HG03108 (cell line): ENCODE data around the gene NUDCD2.
A peak's percentile ranks its signal among the peaks of the same experiment; 100 is the strongest.
"Not testable (repeated sequence)": the region's sequence is repeated elsewhere in the genome, so short reads cannot be mapped to it uniquely, and the experiment has no call there.

Experiments used
- ATAC-seq: cut with Tn5 transposase; IDR thresholded peaks from one replicate; pipeline ENCODE4 v1.9.1; 2021; ENCODE audit warnings: moderate library complexity; ENCODE audit not compliant: unreplicated experiment

The NUDCD2 gene

GRCh38 chr5:163433271-163433670 lies 26.6 kb downstream of the NUDCD2 start:
- no peak for ATAC-seq

- no peak for ATAC-seq
Observed at GRCh38 chr5:163432544-163432943, 27.4 kb downstream of the NUDCD2 start.

GRCh38 chr5:163426128-163426527 lies 33.8 kb downstream of the NUDCD2 start:
- not testable (repeated sequence) for ATAC-seq

- no peak for ATAC-seq
Observed at GRCh38 chr5:163424836-163425235, 35.1 kb downstream of the NUDCD2 start.

- ATAC-seq, result not testable (repeated sequence)
Observed at GRCh38 chr5:163415673-163416072, 44.2 kb downstream of the NUDCD2 start.

- no peak for ATAC-seq
Observed at GRCh38 chr5:163410505-163410904, 49.4 kb downstream of the NUDCD2 start.

GRCh38 chr5:163409384-163409783 lies 50.5 kb downstream of the NUDCD2 start:
- ATAC-seq, result no peak

GRCh38 chr5:163408311-163408923 lies 51.5 kb downstream of the NUDCD2 start:
- peak; percentile 71 for ATAC-seq

- peak; percentile 72 for ATAC-seq
Observed at GRCh38 chr5:163407034-163407655, 52.8 kb downstream of the NUDCD2 start.

- no peak for ATAC-seq
Observed at GRCh38 chr5:163404364-163405173, 55.3 kb downstream of the NUDCD2 start.

GRCh38 chr5:163402007-163402406 lies 57.9 kb downstream of the NUDCD2 start:
- ATAC-seq, result no peak

GRCh38 chr5:163401271-163401670 lies 58.6 kb downstream of the NUDCD2 start:
- ATAC-seq, result no peak

- no peak for ATAC-seq
Observed at GRCh38 chr5:163399923-163400322, 60.0 kb downstream of the NUDCD2 start.

- ATAC-seq, result no peak
Observed at GRCh38 chr5:163397354-163397753, 62.5 kb downstream of the NUDCD2 start.

- not testable (repeated sequence) for ATAC-seq
Observed at GRCh38 chr5:163396818-163397340, 63.0 kb downstream of the NUDCD2 start.
